Motor neuron (in vitro differentiated cells): ENCODE results near the gene NLGN1. TPM values are rescaled to one million over a fixed set of nuclear protein-coding genes. Genes with fewer than 3 reads are reported as not detected.

Source experiments
- ATAC-seq, 8 experiments: fragments of 200-7000 bp; cut with Tn5 transposase; replicated peaks in 6 of 8; 2 replicates each; pipeline ENCODE4 v1.8.0; 2021; ENCODE audit warnings: mild to moderate bottlenecking in 8 of 8, moderate library complexity in 8 of 8
- H3K27ac ChIP-seq, 2 donors: fragments of 250-450 bp; sonication (Bioruptor Pico); 2 replicates each; pipeline ENCODE4 v1.9.0; 2021; ENCODE audit warnings: antibody characterized with exemption in 2 of 2, mild to moderate bottlenecking in 2 of 2, moderate library complexity in 1 of 2
- H3K4me1 ChIP-seq, 2 donors: fragments of 250-450 bp; sonication (Bioruptor Pico); replicated peaks in 1 of 2; 2 replicates each; pipeline ENCODE4 v1.6.1; 2021; ENCODE audit warnings: antibody characterized with exemption in 2 of 2, mild to moderate bottlenecking in 2 of 2, moderate library complexity in 1 of 2
- H3K4me3 ChIP-seq, 5 donors: fragments of 250-450 bp; sonication (Bioruptor Pico); 2 replicates each; pipeline ENCODE4 v1.9.0; 2021; ENCODE audit warnings: antibody characterized with exemption in 5 of 5, mild to moderate bottlenecking in 5 of 5, moderate library complexity in 4 of 5
- WGBS, 10 experiments: fragments of 450-650 bp; shearing (Covaris generic); methylation state at CpG; one replicate each; pipeline ENCODE4 v1.0.0; 2022; 5-methylcytosine and 5-hydroxymethylcytosine counted together
- in situ Hi-C, 9 experiments: fragments of 400-800 bp; cut with MboI; loops; one replicate each; pipeline ENCODE4 v1.15.0; 2021; ENCODE audit warnings: low sequenced_read_pairs in 9 of 9, low pct_unique_long_range_greater_than_20kb in 2 of 9; ENCODE audit not compliant: unreplicated experiment in 9 of 9
- total RNA-seq, 8 experiments: library from RNA; unstranded; fragments of 300-600 nt; gene quantifications; 2 replicates each; pipeline versions ENCODE4 v1.2.3 to v1.2.4, GENCODE V29; 2022

The NLGN1 gene
- total RNA-seq, 8 experiments from 2014 or later: 16.6 to 63.4 (median 34.8) TPM

- peaks cover 4 to 25% of the 10 kb centered on the region in 2 donors for H3K4me1 ChIP-seq
- in situ Hi-C loops: no loop called here
- H3K4me3 ChIP-seq: no peak overlapping the region
- 0 to 60% (median 10%) methylated on average over 1 of the region's 1 CpG; no CpG with 5 or more reads in 6 of the 10 experiments for WGBS, 10 experiments
- H3K27ac ChIP-seq: no peak overlapping the region
- ATAC-seq: peak in 1 of 8 experiments; percentile 36
Measured at GRCh38 chr3:174247687-174248152, 850.2 kb downstream of the NLGN1 start.

- ATAC-seq: no peak
- H3K4me3 ChIP-seq: no peak overlapping the region
- in situ Hi-C loops: no loop called here
- peaks cover 3 to 18% of the 10 kb centered on the region in 2 donors for H3K4me1 ChIP-seq
- 11 to 100% (median 63%) methylated on average over 1 of the region's 1 CpG; no CpG with 5 or more reads in 1 of the 10 experiments for WGBS, 10 experiments
- no peak overlapping the region for H3K27ac ChIP-seq
Measured at GRCh38 chr3:174251681-174252080, 854.1 kb downstream of the NLGN1 start.

GRCh38 chr3:174253196-174253823, 855.8 kb downstream of the NLGN1 start:
- WGBS, 10 experiments: 0 to 100% (median 75%) methylated on average over 1 to 3 of the region's 3 CpGs

GRCh38 chr3:174253940-174254339, 856.4 kb downstream of the NLGN1 start:
- no peak overlapping the region for H3K27ac ChIP-seq
- no peak overlapping the region for H3K4me3 ChIP-seq
- WGBS, 10 experiments: 20 to 100% (median 95%) methylated on average over 2 to 4 of the region's 4 CpGs
- peaks cover 3 to 18% of the 10 kb centered on the region in 2 donors for H3K4me1 ChIP-seq
- in situ Hi-C loops: no loop called here
- peak in 2 of 8 experiments; percentile 42 to 80 for ATAC-seq

More at GRCh38 chr3:174253196-174253823, 855.8 kb downstream of the NLGN1 start:
- in situ Hi-C loops: no loop called here
- Histone ChIP-seq H3K27ac (no peak overlapping the region), H3K4me3 (no peak overlapping the region), H3K4me1 (peaks cover 3 to 18% of the 10 kb centered on the region in 2 donors)
- peak in 6 of 8 experiments; percentile 18 to 65 (median 50) for ATAC-seq

GRCh38 chr3:174255454-174255853, 857.9 kb downstream of the NLGN1 start:
- 84 to 100% (median 96%) methylated on average over 1 to 6 of the region's 6 CpGs for WGBS, 10 experiments
- H3K4me3 ChIP-seq: no peak overlapping the region
- peaks cover 3 to 14% of the 10 kb centered on the region in 2 donors for H3K4me1 ChIP-seq
- no peak for ATAC-seq
- in situ Hi-C loops: no loop called here
- no peak overlapping the region for H3K27ac ChIP-seq

- ATAC-seq: no peak
- 60 to 100% (median 100%) methylated on average over 1 to 2 of the region's 2 CpGs; no CpG with 5 or more reads in 1 of the 10 experiments for WGBS, 10 experiments
- H3K4me3 ChIP-seq: no peak overlapping the region
- in situ Hi-C loops: no loop called here
- no peak overlapping the region for H3K27ac ChIP-seq
- no peaks in the 10 kb centered on the region for H3K4me1 ChIP-seq
Measured at GRCh38 chr3:174266476-174266875, 868.9 kb downstream of the NLGN1 start.

GRCh38 chr3:174268061-174268460, 870.5 kb downstream of the NLGN1 start:
- Histone ChIP-seq H3K4me1 (no peaks in the 10 kb centered on the region), H3K4me3 (no peak overlapping the region)
- 33 to 93% (median 84%) methylated on average over 1 to 5 of the region's 5 CpGs for WGBS, 10 experiments

GRCh38 chr3:174268586-174268985, 871.0 kb downstream of the NLGN1 start:
- no peaks in the 10 kb centered on the region for H3K4me1 ChIP-seq
- no peak overlapping the region for H3K4me3 ChIP-seq
- WGBS, 10 experiments: 46 to 100% (median 94%) methylated on average over 1 to 3 of the region's 3 CpGs; no CpG with 5 or more reads in 1 of the 10 experiments
- ATAC-seq: no peak
- in situ Hi-C loops: no loop called here
- H3K27ac ChIP-seq: no peak overlapping the region

More at GRCh38 chr3:174268061-174268460, 870.5 kb downstream of the NLGN1 start:
- no peak for ATAC-seq
- H3K27ac ChIP-seq: no peak overlapping the region
- in situ Hi-C loops: no loop called here

GRCh38 chr3:174270841-174271240, 873.3 kb downstream of the NLGN1 start:
- 37 to 95% (median 82%) methylated on average over 1 to 2 of the region's 2 CpGs; no CpG with 5 or more reads in 4 of the 10 experiments for WGBS, 10 experiments
- in situ Hi-C loops: no loop called here
- no peaks in the 10 kb centered on the region for H3K4me1 ChIP-seq
- no peak overlapping the region for H3K4me3 ChIP-seq
- H3K27ac ChIP-seq: no peak overlapping the region
- ATAC-seq: peak in 4 of 8 experiments; percentile 40 to 61 (median 42)

GRCh38 chr3:174275336-174275735, 877.8 kb downstream of the NLGN1 start:
- Histone ChIP-seq H3K27ac (no peak overlapping the region), H3K4me3 (no peak overlapping the region), H3K4me1 (no peaks in the 10 kb centered on the region)
- ATAC-seq: no peak
- in situ Hi-C loops: no loop called here
- WGBS, 10 experiments: 50 to 100% (median 94%) methylated on average over 1 to 2 of the region's 2 CpGs

GRCh38 chr3:174276826-174277225, 879.3 kb downstream of the NLGN1 start:
- no peaks in the 10 kb centered on the region for H3K4me1 ChIP-seq
- WGBS, 10 experiments: 77 to 100% (median 96%) methylated on average over 1 to 3 of the region's 3 CpGs; no CpG with 5 or more reads in 5 of the 10 experiments
- in situ Hi-C loops: no loop called here
- H3K4me3 ChIP-seq: no peak overlapping the region
- ATAC-seq: no peak
- H3K27ac ChIP-seq: no peak overlapping the region

GRCh38 chr3:174278094-174278493, 880.5 kb downstream of the NLGN1 start:
- in situ Hi-C loops: no loop called here
- 0 to 100% (median 51%) methylated on average over 1 of the region's 1 CpG; no CpG with 5 or more reads in 2 of the 10 experiments for WGBS, 10 experiments
- peak in 3 of 8 experiments; percentile 45 to 81 (median 69) for ATAC-seq
- Histone ChIP-seq H3K4me3 (no peak overlapping the region), H3K27ac (no peak overlapping the region), H3K4me1 (no peaks in the 10 kb centered on the region)

- 50 to 100% (median 90%) methylated on average over 1 to 3 of the region's 3 CpGs; no CpG with 5 or more reads in 1 of the 10 experiments for WGBS, 10 experiments
- ATAC-seq: no peak
Measured at GRCh38 chr3:174280186-174280585, 882.6 kb downstream of the NLGN1 start.

More at GRCh38 chr3:174280186-174280585, 882.6 kb downstream of the NLGN1 start:
- H3K4me1 ChIP-seq: no peaks in the 10 kb centered on the region
- H3K27ac ChIP-seq: no peak overlapping the region
- in situ Hi-C loops: no loop called here
- H3K4me3 ChIP-seq: no peak overlapping the region
